GM19351 (cell line): Measurements from ENCODE around the gene RABAC1.

Experiments
- ATAC-seq: cut with Tn5 transposase; IDR thresholded peaks from one replicate; pipeline ENCODE4 v1.9.1; 2021; ENCODE audit warnings: mild to moderate bottlenecking, moderate library complexity; ENCODE audit not compliant: unreplicated experiment

The RABAC1 gene

DNA sequence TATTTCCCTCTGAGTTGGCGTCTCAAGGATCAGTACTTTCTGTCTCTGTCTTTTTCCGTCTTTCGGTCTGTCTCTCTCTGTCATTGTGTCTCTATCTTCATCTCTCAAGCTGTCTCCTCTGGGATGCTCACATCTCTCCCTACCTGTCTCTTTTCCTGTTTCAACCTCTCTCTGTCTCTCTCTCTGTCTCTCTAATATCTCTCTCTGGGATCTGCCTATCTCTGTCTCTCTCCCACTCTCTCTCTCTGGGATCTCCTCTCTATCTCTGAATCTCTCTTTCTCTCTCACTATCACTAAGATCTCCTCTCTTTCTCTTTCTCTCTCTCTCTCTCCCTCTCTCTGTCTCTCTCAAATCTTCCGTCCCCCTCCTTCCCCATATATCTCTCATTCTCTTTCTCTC is 30.9 kb upstream of the RABAC1 start:
- ATAC-seq: no peak

DNA sequence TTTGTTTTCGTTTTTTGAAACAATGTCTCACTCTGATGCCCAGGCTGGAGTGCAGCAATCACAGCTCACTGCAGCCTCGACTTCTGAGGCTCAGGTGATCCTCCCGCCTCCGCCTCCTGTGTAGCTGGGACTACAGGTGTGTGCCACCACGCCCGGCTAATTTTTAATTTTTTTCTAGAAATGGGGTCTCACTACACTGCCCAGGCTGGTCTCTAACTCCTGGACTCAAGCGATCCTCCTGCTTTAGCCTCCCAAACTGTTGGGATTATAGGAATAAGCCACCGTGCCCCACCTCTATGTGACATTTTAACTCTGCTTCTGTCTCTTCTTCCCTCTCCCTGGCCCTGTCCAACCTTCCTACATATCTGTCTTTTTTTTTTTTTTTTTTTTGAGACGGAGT is 29.8 kb upstream of the RABAC1 start:
- no peak for ATAC-seq

DNA sequence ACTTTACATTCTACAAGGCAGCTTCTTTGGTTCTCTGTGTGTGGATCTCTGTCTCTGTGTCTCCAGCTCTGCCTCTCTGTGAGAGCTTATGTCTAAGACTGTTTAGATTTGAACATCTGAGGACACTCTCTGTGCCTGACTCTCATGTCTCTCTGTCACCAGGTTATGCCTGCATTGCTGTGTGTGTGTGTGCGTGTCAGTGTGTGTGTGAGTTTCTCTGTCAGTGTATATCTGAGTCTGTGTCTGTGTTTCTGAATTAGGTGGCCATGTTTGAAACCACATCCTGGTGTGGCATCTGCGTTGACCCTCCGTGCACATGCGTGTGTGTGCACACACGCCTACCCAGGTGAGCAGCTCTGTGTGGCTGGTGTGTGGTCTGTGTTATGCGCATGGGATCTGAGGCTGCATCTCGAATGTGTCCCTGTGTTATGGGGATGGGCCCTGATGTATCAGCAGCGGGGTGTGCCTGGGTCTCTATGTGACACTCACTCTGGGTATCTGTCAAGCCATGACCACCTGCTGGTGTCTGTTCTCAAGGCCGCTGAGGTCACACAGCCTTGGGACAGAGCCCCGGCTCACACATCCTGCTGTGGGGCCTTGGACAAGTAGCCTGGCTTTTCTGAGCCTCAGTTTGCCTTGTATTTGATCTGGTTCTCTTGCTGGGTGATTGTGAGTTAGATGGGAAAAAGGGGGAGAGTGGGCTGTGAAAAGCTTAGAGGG is 28.2 kb upstream of the RABAC1 start:
- ATAC-seq: no peak

DNA sequence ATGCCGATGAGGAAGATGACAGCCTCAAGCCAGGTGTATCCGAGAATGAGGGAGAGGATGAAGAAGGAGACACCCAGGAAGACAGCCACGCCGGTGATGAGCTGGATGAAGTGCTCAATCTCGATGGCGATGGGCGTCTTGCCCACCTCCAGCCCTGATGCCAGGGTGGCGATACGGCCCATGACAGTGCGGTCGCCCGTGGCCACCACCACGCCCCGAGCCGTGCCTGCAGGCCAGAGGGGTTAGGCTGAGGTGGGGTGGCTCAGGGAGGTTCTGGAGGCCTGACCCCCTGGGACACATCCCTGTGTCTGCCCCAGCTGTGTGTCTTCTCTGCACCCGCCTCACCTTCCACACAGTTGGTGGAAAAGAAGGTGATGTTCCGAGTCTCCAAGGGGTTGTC is 25.8 kb upstream of the RABAC1 start:
- ATAC-seq: no peak

- ATAC-seq: no peak
These were observed 22.6 kb upstream of the RABAC1 start for GRCh38 chr19:41981724-41982123.

- no peak for ATAC-seq
These were observed 19.3 kb upstream of the RABAC1 start for GRCh38 chr19:41978470-41978869.

DNA sequence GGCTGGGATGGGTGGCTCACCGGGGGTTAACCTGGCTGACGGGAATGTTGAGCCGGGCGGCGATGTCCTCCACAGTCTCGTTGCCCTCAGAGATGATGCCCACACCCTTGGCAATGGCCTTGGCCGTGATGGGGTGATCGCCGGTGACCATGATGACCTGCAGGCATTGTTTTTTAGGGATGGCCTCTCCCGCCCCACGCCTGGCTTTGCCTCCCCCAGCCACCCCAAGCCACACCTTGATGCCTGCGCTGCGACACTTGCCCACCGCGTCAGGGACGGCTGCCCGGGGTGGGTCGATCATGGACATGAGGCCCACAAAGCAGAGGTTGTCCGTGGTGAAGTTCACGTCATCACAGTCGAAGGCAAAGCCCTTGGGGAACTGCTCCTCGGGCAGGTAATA is 18.8 kb upstream of the RABAC1 start:
- no peak for ATAC-seq

GRCh38 chr19:41974652-41975051 is 15.5 kb upstream of the RABAC1 start:
- no peak for ATAC-seq

DNA sequence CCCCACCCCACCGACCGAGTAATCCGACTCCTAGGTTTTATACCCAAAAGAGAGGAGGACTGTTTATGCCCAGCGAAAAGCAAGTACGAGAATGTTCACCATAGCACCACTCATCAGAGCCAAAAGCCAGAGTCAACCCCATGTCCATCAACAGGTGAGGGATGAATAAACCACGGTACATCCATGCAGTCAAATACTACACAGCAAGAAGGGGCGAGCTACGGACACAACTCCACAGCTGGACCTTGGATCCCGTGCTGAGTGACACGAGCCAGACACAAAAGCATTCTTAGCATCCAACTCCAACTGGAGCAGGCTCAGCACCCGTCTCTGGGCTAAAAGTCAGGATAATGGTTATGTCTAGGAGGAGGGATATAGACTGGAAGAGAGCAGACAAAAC is 12.2 kb upstream of the RABAC1 start:
- no peak for ATAC-seq

- ATAC-seq: no peak
These were observed 10.8 kb upstream of the RABAC1 start for GRCh38 chr19:41969772-41970458.

- ATAC-seq: no peak
These were observed 9.9 kb upstream of the RABAC1 start for GRCh38 chr19:41968751-41969595.

GRCh38 chr19:41967054-41967783 is 8.1 kb upstream of the RABAC1 start:
- no peak for ATAC-seq

DNA sequence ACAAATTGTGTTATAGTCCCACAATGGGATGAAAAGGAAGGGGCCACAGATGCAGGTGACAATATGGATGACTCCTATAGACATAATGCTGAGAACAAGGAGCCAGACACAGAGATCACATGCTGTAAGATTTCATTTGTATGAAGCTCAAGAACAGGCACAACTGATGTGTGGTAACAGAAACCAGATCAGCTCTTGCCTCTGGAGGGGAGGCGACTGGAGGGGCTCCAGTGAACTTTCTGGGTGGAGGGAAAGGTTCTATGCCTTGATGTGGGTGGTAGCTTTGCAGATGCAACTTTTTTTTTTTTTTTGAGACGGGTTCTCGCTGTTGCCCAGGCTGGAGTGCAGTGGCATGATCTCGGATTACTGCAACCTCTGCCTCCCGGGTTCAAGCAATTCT is 6.0 kb upstream of the RABAC1 start:
- no peak for ATAC-seq

GRCh38 chr19:41960973-41961372 is 1.9 kb upstream of the RABAC1 start:
- ATAC-seq: no peak

DNA sequence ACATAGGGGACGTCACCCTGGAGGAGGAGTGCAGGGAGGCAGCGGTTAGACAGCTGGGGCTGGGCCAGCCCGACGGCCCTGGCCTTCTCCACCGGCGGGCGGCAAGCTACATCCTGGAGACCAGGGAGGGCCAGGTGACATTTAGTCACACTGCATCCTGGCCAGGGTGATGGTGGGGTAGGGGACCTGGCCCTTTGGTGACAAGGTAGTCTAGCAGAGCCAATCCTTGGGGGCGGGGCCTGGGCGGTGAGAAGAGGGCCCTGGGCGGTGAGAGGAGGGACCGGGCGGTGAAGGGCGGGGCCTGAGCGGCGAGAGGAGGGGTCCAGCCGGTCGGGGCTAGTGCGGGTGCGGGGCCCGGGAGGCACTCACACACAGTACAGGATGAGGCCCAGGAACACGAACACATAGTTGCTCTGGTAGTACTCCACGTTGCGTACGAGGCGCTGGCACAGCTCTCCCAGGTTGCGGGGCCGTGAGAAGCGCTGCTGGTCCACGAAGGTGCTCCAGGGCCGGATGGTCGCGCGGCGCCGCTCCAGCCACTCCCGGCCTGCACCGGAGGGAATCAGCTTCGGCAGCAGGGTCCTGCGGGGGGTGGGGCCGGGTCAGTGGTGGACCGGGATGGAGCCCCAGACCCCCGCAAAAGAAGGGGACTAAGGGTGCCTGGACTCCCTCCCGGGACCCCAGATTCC is 610 bp downstream of the RABAC1 start:
- ATAC-seq: peak; percentile 61

- no peak for ATAC-seq
These were observed 1.2 kb downstream of the RABAC1 start for GRCh38 chr19:41957838-41958366.

- ATAC-seq: no peak
These were observed 1.8 kb downstream of the RABAC1 start for GRCh38 chr19:41957161-41957837.

DNA sequence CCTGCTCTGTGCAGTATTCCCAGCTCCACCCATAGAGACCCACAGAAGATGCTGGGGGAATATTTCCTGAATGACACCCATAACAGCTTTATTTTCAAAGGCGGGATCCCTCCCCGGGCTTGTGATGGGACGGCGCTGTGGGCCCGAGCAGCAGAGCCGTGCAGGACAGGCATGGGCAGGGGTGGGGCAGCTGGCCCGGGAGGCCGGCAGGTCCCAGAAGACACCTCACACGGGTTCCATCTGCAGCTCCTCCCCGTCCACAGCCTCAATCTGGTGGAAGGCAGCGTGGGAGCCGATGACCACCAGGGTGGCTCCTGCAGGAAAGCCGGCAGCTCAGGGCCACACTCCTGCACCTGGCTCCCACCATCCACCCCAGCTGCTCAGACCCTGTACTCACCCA is 2.5 kb downstream of the RABAC1 start:
- ATAC-seq: no peak

GRCh38 chr19:41955521-41955920 is 3.6 kb downstream of the RABAC1 start:
- ATAC-seq: no peak

GRCh38 chr19:41951686-41952172 is 7.4 kb downstream of the RABAC1 start:
- no peak for ATAC-seq
